Astrocyte (in vitro differentiated cells and primary cell): ENCODE results near the gene LRMDA. TPM values are rescaled to one million over a fixed set of nuclear protein-coding genes. Genes with fewer than 3 reads are reported as not detected.

Experiments
- DNase-seq: peaks from one replicate; pipeline ENCODE4 v3.0.0-alpha.2; 2010; ENCODE audit warnings: low read depth
- FAIRE-seq: peaks from 2 replicates; lab custom pipeline; 2011; peaks lifted over from hg19 to GRCh38; lab: Jason Lieb, UNC
- H2AFZ ChIP-seq: 2 replicates; pipeline ENCODE4 v1.6.0; 2012; ENCODE audit warnings: low read depth, low read length, inconsistent platforms
- H3K27ac ChIP-seq: 2 replicates; pipeline ENCODE4 v1.5.1; 2011; ENCODE audit warnings: low read depth, low read length, inconsistent platforms
- H3K27me3 ChIP-seq: 2 replicates; pipeline ENCODE4 v1.6.0; 2011; ENCODE audit warnings: low read length, inconsistent platforms; ENCODE audit not compliant: insufficient read depth
- H3K36me3 ChIP-seq: 2 replicates; pipeline ENCODE4 v1.5.1; 2011; ENCODE audit warnings: low read length, inconsistent platforms; ENCODE audit not compliant: insufficient read depth
- H3K4me1 ChIP-seq: 2 replicates; pipeline ENCODE4 v1.5.1; 2011; ENCODE audit warnings: low read length, inconsistent platforms; ENCODE audit not compliant: insufficient read depth
- H3K4me2 ChIP-seq: 2 replicates; pipeline ENCODE4 v1.6.0; 2012; ENCODE audit warnings: low read length, inconsistent platforms
- H3K4me3 ChIP-seq: 2 replicates; pipeline ENCODE4 v1.5.1; 2011; ENCODE audit warnings: low read depth, mild to moderate bottlenecking, low read length, inconsistent platforms; ENCODE audit not compliant: insufficient read depth
- H3K79me2 ChIP-seq: 2 replicates; pipeline ENCODE4 v1.6.0; 2012; ENCODE audit warnings: mild to moderate bottlenecking, low read length, inconsistent platforms; ENCODE audit not compliant: insufficient read depth
- H3K9ac ChIP-seq: 2 replicates; pipeline ENCODE4 v1.6.0; 2012; ENCODE audit warnings: mild to moderate bottlenecking, low read length, inconsistent platforms
- H3K9me3 ChIP-seq: 2 replicates; pipeline ENCODE4 v1.5.1; 2012; ENCODE audit warnings: low read depth, mild to moderate bottlenecking, low read length, inconsistent platforms; ENCODE audit not compliant: insufficient read depth
- H4K20me1 ChIP-seq: 2 replicates; pipeline ENCODE4 v1.6.0; 2012; ENCODE audit warnings: low read length, inconsistent platforms; ENCODE audit not compliant: insufficient read depth
- H3K27ac Mint-ChIP-seq: one replicate; pipeline ENCODE4 v1.8.0; 2021; ENCODE audit warnings: mild to moderate bottlenecking, mixed read lengths; ENCODE audit not compliant: unreplicated experiment
- H3K27me3 Mint-ChIP-seq: one replicate; pipeline ENCODE4 v1.8.0; 2021; ENCODE audit warnings: low read depth, mixed read lengths; ENCODE audit not compliant: unreplicated experiment
- H3K36me3 Mint-ChIP-seq: one replicate; pipeline ENCODE4 v1.8.0; 2021; ENCODE audit warnings: low read depth, mixed read lengths; ENCODE audit not compliant: unreplicated experiment
- H3K4me1 Mint-ChIP-seq: one replicate; pipeline ENCODE4 v1.8.0; 2021; ENCODE audit warnings: low read depth, mixed read lengths; ENCODE audit not compliant: unreplicated experiment
- H3K4me3 Mint-ChIP-seq: one replicate; pipeline ENCODE4 v1.8.0; 2021; ENCODE audit warnings: mild to moderate bottlenecking, moderate library complexity, mixed read lengths; ENCODE audit not compliant: unreplicated experiment
- H3K9me3 Mint-ChIP-seq: one replicate; pipeline ENCODE4 v1.8.0; 2021; ENCODE audit warnings: mild to moderate bottlenecking, mixed read lengths; ENCODE audit not compliant: unreplicated experiment
- CTCF ChIP-seq: IDR thresholded peaks from 2 replicates; pipeline ENCODE4 v1.5.1; 2011; ENCODE audit warnings: low read depth, mild to moderate bottlenecking, inconsistent platforms, low read length, moderate library complexity; ENCODE audit not compliant: insufficient read depth
- EZH2 ChIP-seq: IDR thresholded peaks from 2 replicates; pipeline ENCODE4 v1.6.1; 2012; ENCODE audit warnings: mild to moderate bottlenecking, low read length, inconsistent platforms; ENCODE audit not compliant: insufficient read depth
- total RNA-seq: library from RNA; stranded (reverse); gene quantifications from 2 replicates; pipeline ENCODE4 v1.2.1, GENCODE V29; 2021

Gene LRMDA
- total RNA-seq, 1 donor from 2014 or later = 2.7 TPM

GRCh38 chr10:76119515-76119914 is 688.1 kb downstream of the LRMDA start:
- Mint-ChIP-seq H3K36me3 (no peaks in the 10 kb centered on the region), H3K27ac (no peak overlapping the region), H3K4me1 (peaks cover 20% of the 10 kb centered on the region), H3K27me3 (peaks cover 6% of the 10 kb centered on the region), H3K4me3 (no peak overlapping the region), H3K9me3 (no peaks in the 10 kb centered on the region)
- H3K27me3 ChIP-seq = no peaks in the 10 kb centered on the region
- H3K4me3 ChIP-seq = no peak overlapping the region
- H4K20me1 ChIP-seq = no peaks in the 10 kb centered on the region
- H3K79me2 ChIP-seq = no peaks in the 10 kb centered on the region
- FAIRE-seq = peak; percentile 87
- H3K9ac ChIP-seq = no peak overlapping the region
- TF ChIP-seq EZH2 (no peak), CTCF (no peak)
- no peak overlapping the region for H3K4me2 ChIP-seq
- H3K36me3 ChIP-seq = no peaks in the 10 kb centered on the region
- H2AFZ ChIP-seq = no peak overlapping the region
- no peaks in the 10 kb centered on the region for H3K9me3 ChIP-seq
- peak; percentile 59 for DNase-seq
- H3K4me1 ChIP-seq = peaks cover 18% of the 10 kb centered on the region
- no peak overlapping the region for H3K27ac ChIP-seq

- no peak overlapping the region for H3K4me2 ChIP-seq
- H4K20me1 ChIP-seq = no peaks in the 10 kb centered on the region
- Mint-ChIP-seq H3K27me3 (peaks cover 6% of the 10 kb centered on the region), H3K9me3 (no peaks in the 10 kb centered on the region), H3K4me1 (peaks cover 26% of the 10 kb centered on the region), H3K36me3 (no peaks in the 10 kb centered on the region), H3K4me3 (no peak overlapping the region), H3K27ac (no peak overlapping the region)
- H2AFZ ChIP-seq = no peak overlapping the region
- H3K27ac ChIP-seq = no peak overlapping the region
- no peak for FAIRE-seq
- H3K27me3 ChIP-seq = no peaks in the 10 kb centered on the region
- no peaks in the 10 kb centered on the region for H3K9me3 ChIP-seq
- H3K4me1 ChIP-seq = peaks cover 8% of the 10 kb centered on the region
- no peak overlapping the region for H3K4me3 ChIP-seq
- no peaks in the 10 kb centered on the region for H3K36me3 ChIP-seq
- no peak for TF ChIP-seq CTCF
- TF ChIP-seq EZH2 = no peak
- no peaks in the 10 kb centered on the region for H3K79me2 ChIP-seq
- no peak for DNase-seq
- H3K9ac ChIP-seq = no peak overlapping the region
These were observed 690.6 kb downstream of the LRMDA start for GRCh38 chr10:76122056-76122455.

GRCh38 chr10:76124280-76124679 is 692.9 kb downstream of the LRMDA start:
- no peak overlapping the region for H2AFZ ChIP-seq
- H3K27ac ChIP-seq = no peak overlapping the region
- H3K4me1 Mint-ChIP-seq = peaks cover 35% of the 10 kb centered on the region
- no peaks in the 10 kb centered on the region for H3K9me3 ChIP-seq
- no peaks in the 10 kb centered on the region for H3K9me3 Mint-ChIP-seq
- H3K27ac Mint-ChIP-seq = no peak overlapping the region
- no peak overlapping the region for H3K4me3 ChIP-seq
- FAIRE-seq (no peak), DNase-seq (no peak)
- H3K36me3 ChIP-seq = no peaks in the 10 kb centered on the region
- no peak overlapping the region for H3K4me2 ChIP-seq
- H3K79me2 ChIP-seq = no peaks in the 10 kb centered on the region
- no peak overlapping the region for H3K4me3 Mint-ChIP-seq
- no peaks in the 10 kb centered on the region for H3K36me3 Mint-ChIP-seq
- TF ChIP-seq CTCF (no peak), EZH2 (no peak)
- peaks cover 3% of the 10 kb centered on the region for H3K4me1 ChIP-seq
- no peaks in the 10 kb centered on the region for H4K20me1 ChIP-seq
- no peak overlapping the region for H3K9ac ChIP-seq
- no peaks in the 10 kb centered on the region for H3K27me3 ChIP-seq
- peaks cover 8% of the 10 kb centered on the region for H3K27me3 Mint-ChIP-seq
